ENCODE data around the gene MIB2.

Gene MIB2

GRCh38 chr1:1602304-1602967 lies 12.9 kb upstream of the MIB2 start:
- ATAC-seq (ENCODE audit: insufficient read depth, low read depth): no peak
- Histone ChIP-seq H3K9me3 (ENCODE audit: insufficient read depth, low read length, severe bottlenecking) (no peaks in the 10 kb centered on the region), H3K9ac (ENCODE audit: low read depth, low read length) (no peak overlapping the region), H4K20me1 (ENCODE audit: insufficient read depth, low read length) (no peaks in the 10 kb centered on the region), H3K27ac (ENCODE audit: low read length) (no peak overlapping the region), H3K4me2 (ENCODE audit: insufficient read depth, low read length) (no peak overlapping the region), H2AFZ (ENCODE audit: low read depth, low read length) (no peak overlapping the region), H3K4me1 (ENCODE audit: insufficient read depth, low read length) (no peaks in the 10 kb centered on the region), H3K36me3 (ENCODE audit: insufficient read depth, low read length) (no peaks in the 10 kb centered on the region), H3K4me3 (ENCODE audit: low read depth in 1 of 2, low read length in 2 of 2) (no peak overlapping the region), H3K27me3 (ENCODE audit: insufficient read depth, low read length, poor library complexity) (no peaks in the 10 kb centered on the region), H3K79me2 (ENCODE audit: insufficient read depth, low read length) (no peaks in the 10 kb centered on the region)
- DNase-seq: no peak
- TF ChIP-seq CTCF (IDR thresholded peaks at IDR 0.05; ENCODE audit: borderline replicate concordance, extremely low read depth, low read length, poor library complexity, severe bottlenecking): no peak
- no peak for TF ChIP-seq EZH2 (IDR thresholded peaks at IDR 0.05; ENCODE audit: borderline replicate concordance, low read depth, low read length, severe bottlenecking)

GRCh38 chr1:1602968-1603506 lies 12.3 kb upstream of the MIB2 start:
- no peak overlapping the region for H3K4me2 ChIP-seq (ENCODE audit: insufficient read depth, low read length)
- H3K27me3 ChIP-seq (ENCODE audit: insufficient read depth, low read length, poor library complexity): no peaks in the 10 kb centered on the region
- H3K9ac ChIP-seq (ENCODE audit: low read depth, low read length): no peak overlapping the region
- H3K4me3 ChIP-seq (ENCODE audit: low read depth in 1 of 2, low read length in 2 of 2): no peak overlapping the region
- H3K36me3 ChIP-seq (ENCODE audit: insufficient read depth, low read length): no peaks in the 10 kb centered on the region
- DNase-seq (no peak), ATAC-seq (ENCODE audit: insufficient read depth, low read depth) (no peak)
- TF ChIP-seq CTCF (IDR thresholded peaks at IDR 0.05; ENCODE audit: borderline replicate concordance, extremely low read depth, low read length, poor library complexity, severe bottlenecking) (no peak), EZH2 (IDR thresholded peaks at IDR 0.05; ENCODE audit: borderline replicate concordance, low read depth, low read length, severe bottlenecking) (no peak)
- H4K20me1 ChIP-seq (ENCODE audit: insufficient read depth, low read length): no peaks in the 10 kb centered on the region
- H3K27ac ChIP-seq (ENCODE audit: low read length): no peak overlapping the region
- H3K9me3 ChIP-seq (ENCODE audit: insufficient read depth, low read length, severe bottlenecking): no peaks in the 10 kb centered on the region
- H2AFZ ChIP-seq (ENCODE audit: low read depth, low read length): no peak overlapping the region
- no peaks in the 10 kb centered on the region for H3K79me2 ChIP-seq (ENCODE audit: insufficient read depth, low read length)
- H3K4me1 ChIP-seq (ENCODE audit: insufficient read depth, low read length): no peaks in the 10 kb centered on the region

GRCh38 chr1:1603671-1604373 lies 11.5 kb upstream of the MIB2 start:
- Histone ChIP-seq H3K79me2 (ENCODE audit: insufficient read depth, low read length) (no peaks in the 10 kb centered on the region), H3K36me3 (ENCODE audit: insufficient read depth, low read length) (no peaks in the 10 kb centered on the region), H2AFZ (ENCODE audit: low read depth, low read length) (no peak overlapping the region), H3K4me3 (ENCODE audit: low read depth in 1 of 2, low read length in 2 of 2) (no peak overlapping the region), H3K4me2 (ENCODE audit: insufficient read depth, low read length) (no peak overlapping the region), H3K27me3 (ENCODE audit: insufficient read depth, low read length, poor library complexity) (no peaks in the 10 kb centered on the region), H3K9me3 (ENCODE audit: insufficient read depth, low read length, severe bottlenecking) (no peaks in the 10 kb centered on the region), H3K9ac (ENCODE audit: low read depth, low read length) (no peak overlapping the region), H3K27ac (ENCODE audit: low read length) (no peak overlapping the region), H3K4me1 (ENCODE audit: insufficient read depth, low read length) (no peaks in the 10 kb centered on the region), H4K20me1 (ENCODE audit: insufficient read depth, low read length) (no peaks in the 10 kb centered on the region)
- TF ChIP-seq EZH2 (IDR thresholded peaks at IDR 0.05; ENCODE audit: borderline replicate concordance, low read depth, low read length, severe bottlenecking): no peak
- no peak for TF ChIP-seq CTCF (IDR thresholded peaks at IDR 0.05; ENCODE audit: borderline replicate concordance, extremely low read depth, low read length, poor library complexity, severe bottlenecking)
- DNase-seq (no peak), ATAC-seq (ENCODE audit: insufficient read depth, low read depth) (no peak)

Measured in DND-41 (cell line).